SH-SY5Y (cell line): Measurements from ENCODE around the gene HEATR1.

Experiments used
- GATA2 ChIP-seq: IDR thresholded peaks from 2 replicates; pipeline ENCODE4 v1.6.1; 2011; ENCODE audit warnings: mild to moderate bottlenecking, low read depth, low read length
- GATA3 ChIP-seq: IDR thresholded peaks from 2 replicates; pipeline ENCODE4 v1.6.1; 2011; ENCODE audit warnings: low read depth, mild to moderate bottlenecking, low read length, moderate library complexity

The HEATR1 gene

GRCh38 chr1:236511735-236512418 lies 92.4 kb downstream of the HEATR1 start:
- no peak for TF ChIP-seq GATA3
- no peak for TF ChIP-seq GATA2

DNA sequence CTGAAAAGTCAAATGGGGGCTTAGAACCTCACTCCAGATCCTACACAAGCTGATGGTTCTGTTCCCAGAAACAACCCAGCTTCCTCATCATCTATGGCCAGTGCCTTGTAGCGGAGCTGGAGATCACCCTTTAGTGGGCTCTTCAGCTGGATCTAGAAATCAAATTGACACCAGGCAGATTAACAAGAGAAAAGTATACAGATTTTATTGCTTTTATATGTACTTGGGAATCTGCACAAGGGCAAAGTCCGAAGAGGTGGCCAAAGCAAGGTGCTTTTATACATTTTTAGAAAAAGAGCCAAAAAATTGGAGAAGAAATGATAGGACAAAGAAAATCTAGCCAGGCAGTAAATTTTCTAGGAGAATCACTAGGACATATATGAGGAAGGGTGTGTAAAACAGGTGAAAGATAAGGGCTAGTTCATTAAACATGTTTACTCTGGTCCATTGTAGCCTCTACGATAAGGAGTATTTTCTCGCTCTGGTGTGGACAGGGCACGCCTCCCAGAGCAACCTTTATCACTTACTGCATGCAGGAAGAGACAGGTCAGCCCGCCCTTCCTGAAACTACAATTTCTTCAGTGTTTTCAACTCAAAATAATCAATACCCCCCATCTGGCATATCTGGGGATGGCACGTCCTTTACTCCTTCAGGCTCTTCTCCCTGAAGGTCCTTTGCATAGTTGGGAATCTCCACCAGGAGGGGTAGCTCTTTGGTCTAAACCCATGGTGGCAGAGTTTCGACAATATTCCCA lies 94.5 kb downstream of the HEATR1 start:
- TF ChIP-seq GATA2: no peak
- no peak for TF ChIP-seq GATA3

GRCh38 chr1:236509203-236509602 lies 95.1 kb downstream of the HEATR1 start:
- TF ChIP-seq GATA2: no peak
- TF ChIP-seq GATA3: no peak

DNA sequence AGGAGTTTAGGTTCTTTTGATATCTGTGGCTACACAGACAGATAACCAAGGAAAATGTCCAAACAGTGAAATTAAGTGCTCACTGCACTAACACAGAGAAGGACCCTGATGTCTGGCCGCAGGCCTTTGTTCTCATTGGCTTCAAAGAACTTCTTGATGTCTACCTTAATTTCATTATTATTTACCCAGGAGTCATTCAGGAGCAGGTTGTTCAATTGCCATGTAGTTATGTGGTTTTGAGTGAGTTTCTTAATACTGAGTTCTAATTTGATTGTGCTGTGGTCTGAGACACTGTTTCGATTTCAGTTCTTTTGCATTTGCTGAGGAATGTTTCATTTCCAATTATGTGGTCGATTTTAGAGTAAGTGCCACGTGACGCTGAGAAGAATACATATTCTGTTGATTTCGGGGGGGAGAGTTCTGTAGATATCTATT lies 95.7 kb downstream of the HEATR1 start:
- no peak for TF ChIP-seq GATA3

- TF ChIP-seq GATA2: no peak
- TF ChIP-seq GATA3: no peak
Observed at GRCh38 chr1:236507022-236507700, 97.2 kb downstream of the HEATR1 start.

DNA sequence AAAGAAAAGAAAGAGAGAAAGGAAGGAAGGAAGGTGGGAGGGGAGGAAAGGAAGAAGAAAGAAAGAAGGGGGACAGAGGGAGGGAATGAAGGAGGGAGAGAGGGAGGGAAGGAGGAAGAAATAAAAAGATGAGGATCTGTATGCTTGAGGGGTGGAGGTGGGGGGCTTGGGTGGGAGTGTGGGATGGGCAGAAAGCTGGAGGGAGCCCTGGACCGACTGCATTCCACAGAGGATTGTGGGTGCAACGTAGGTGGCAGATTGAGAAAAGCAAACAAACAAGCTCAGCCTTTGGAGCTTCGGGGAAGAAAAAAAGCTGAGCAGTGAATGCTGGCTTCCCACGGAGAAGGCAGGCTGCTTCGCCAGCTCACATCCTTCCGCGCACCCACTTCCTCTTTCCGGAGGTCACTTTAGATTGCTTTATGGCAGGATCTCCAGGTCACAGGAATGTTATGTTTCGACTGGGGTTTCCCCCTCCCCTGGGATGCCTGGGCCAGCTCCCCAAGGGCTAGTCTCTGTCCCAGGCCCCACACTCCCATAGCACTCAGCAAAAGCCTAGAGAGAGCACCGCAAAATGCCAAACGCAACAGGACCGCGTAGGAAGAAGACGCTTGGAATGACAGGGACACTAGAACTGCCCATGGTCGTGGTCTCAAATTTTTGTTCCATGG lies 101.2 kb downstream of the HEATR1 start:
- no peak for TF ChIP-seq GATA2
- no peak for TF ChIP-seq GATA3

- no peak for TF ChIP-seq GATA2
- no peak for TF ChIP-seq GATA3
Observed at GRCh38 chr1:236502579-236502971, 101.7 kb downstream of the HEATR1 start.

- TF ChIP-seq GATA2 (no peak), GATA3 (no peak)
Observed at GRCh38 chr1:236501093-236501492, 103.2 kb downstream of the HEATR1 start.
